ENCODE measurements around the gene DRAM1.

- no peak for TF ChIP-seq CTCF (IDR thresholded peaks at IDR 0.05; ENCODE audit: low read depth, low read length)
- no peak for TF ChIP-seq EZH2phosphoT487 (IDR thresholded peaks at IDR 0.05; ENCODE audit: low read depth)
Measured at GRCh38 chr12:101933866-101934514, 56.6 kb downstream of the DRAM1 start.
